B cell (primary cell): ENCODE measurements around the gene P3H4.

ENCODE experiments used
- EZH2 ChIP-seq: IDR thresholded peaks from 2 replicates; pipeline ENCODE4 v1.6.1; 2012; ENCODE audit warnings: borderline replicate concordance, low read depth, mild to moderate bottlenecking, moderate library complexity, low read length; ENCODE audit not compliant: insufficient read depth, poor library complexity, severe bottlenecking
- TF ChIP-seq, protein P1 (sequence below): fragments of 200-600 bp; IDR thresholded peaks from one replicate; pipeline ENCODE4 v1.8.0; 2022; ENCODE audit warnings: antibody characterized with exemption, mild to moderate bottlenecking

DNA sequence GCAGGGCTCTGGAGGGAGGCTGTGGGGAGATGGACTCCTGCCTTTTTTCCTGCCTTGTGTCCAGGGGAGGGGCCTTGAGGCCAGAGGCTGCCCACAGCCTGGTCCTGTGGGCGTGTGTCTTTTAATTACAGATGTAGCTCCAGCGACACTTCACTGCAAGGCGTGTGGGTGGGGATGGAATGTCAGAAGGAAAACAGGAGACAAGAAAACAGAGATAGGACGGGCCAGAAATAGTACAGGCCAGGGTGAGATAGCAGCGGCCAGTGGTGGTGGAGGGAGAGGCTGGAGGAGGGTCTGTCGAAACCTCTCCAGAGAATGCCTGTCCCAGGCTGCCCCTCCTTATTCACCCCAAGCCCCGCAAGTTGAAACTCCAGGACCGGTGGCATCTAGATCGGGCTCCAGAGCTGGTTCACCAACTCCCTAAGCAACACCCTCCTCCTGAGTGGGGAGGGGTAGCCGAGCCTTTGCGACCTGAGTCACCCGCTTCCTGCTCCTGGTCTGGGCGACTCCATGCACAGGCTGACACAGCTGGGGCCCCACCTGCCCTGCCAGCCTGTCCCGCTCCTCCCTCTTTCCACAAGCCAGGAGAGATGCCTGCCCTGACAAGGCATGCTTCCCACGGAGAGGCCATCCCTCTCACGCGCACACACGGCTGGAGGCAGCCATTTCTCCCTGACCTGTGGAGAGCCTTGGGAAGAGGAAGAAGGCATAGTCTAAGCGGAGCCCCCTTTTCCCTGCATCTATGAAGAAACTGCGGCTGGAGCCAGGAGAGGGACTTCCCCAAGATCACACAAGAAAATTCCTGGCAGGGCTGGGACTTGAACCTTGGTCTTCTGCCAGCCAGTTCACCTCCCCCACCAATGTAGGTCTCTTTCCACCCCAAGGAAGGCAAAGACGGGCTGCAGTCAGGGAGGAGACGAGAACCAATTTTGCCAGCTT lies 18.6 kb downstream of the P3H4 start:
- no peak for TF ChIP-seq EZH2
- TF ChIP-seq, protein P1, sequence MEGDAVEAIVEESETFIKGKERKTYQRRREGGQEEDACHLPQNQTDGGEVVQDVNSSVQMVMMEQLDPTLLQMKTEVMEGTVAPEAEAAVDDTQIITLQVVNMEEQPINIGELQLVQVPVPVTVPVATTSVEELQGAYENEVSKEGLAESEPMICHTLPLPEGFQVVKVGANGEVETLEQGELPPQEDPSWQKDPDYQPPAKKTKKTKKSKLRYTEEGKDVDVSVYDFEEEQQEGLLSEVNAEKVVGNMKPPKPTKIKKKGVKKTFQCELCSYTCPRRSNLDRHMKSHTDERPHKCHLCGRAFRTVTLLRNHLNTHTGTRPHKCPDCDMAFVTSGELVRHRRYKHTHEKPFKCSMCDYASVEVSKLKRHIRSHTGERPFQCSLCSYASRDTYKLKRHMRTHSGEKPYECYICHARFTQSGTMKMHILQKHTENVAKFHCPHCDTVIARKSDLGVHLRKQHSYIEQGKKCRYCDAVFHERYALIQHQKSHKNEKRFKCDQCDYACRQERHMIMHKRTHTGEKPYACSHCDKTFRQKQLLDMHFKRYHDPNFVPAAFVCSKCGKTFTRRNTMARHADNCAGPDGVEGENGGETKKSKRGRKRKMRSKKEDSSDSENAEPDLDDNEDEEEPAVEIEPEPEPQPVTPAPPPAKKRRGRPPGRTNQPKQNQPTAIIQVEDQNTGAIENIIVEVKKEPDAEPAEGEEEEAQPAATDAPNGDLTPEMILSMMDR: no peak
